HepG2 (cell line): ENCODE results near the gene TMEM80. TPM values are rescaled to one million over a fixed set of nuclear protein-coding genes. Genes with fewer than 3 reads are reported as not detected.

Source experiments
- AGO1 ChIP-seq: fragments of 200-400 bp; formaldehyde crosslinking; IDR thresholded peaks from 2 replicates; pipeline ENCODE4 v1.6.1; 2017; ENCODE audit warnings: mild to moderate bottlenecking, low read depth, low read length, moderate library complexity; ENCODE audit not compliant: poor library complexity, severe bottlenecking
- BHLHE40 ChIP-seq: IDR thresholded peaks from 2 replicates; pipeline ENCODE4 v1.6.1; 2011; ENCODE audit warnings: low read length, improper control_type of control experiment
- CBX2 ChIP-seq, 2 experiments: fragments of 200-600 bp in 1 of 2; sonication (generic); formaldehyde crosslinking in 1 of 2; IDR thresholded peaks; 2 replicates each; pipeline versions ENCODE4 v1.7.0 to v1.8.1; 2018 to 2022; ENCODE audit warnings: low read depth in 2 of 2, low read length in 1 of 2, mild to moderate bottlenecking in 1 of 2, missing genetic modification reagents in 1 of 2
- ERF ChIP-seq: IDR thresholded peaks from 2 replicates; pipeline ENCODE4 v1.6.1; 2018; ENCODE audit warnings: missing biosample characterization, missing genetic modification reagents
- KIAA2018 ChIP-seq: sonication (generic); formaldehyde crosslinking; IDR thresholded peaks from 2 replicates; pipeline ENCODE4 v1.5.0; 2020; ENCODE audit warnings: mild to moderate bottlenecking, missing genetic modification reagents, borderline replicate concordance
- NONO ChIP-seq, 2 experiments: fragments of 450-650 bp in 1 of 2; sonication (generic) in 1 of 2; formaldehyde crosslinking in 1 of 2; IDR thresholded peaks in 1 of 2; conservative IDR thresholded peaks in 1 of 2; 2 replicates each; pipeline versions ENCODE4 v1.6.1 to v1.8.0; 2017 to 2022; ENCODE audit warnings: mild to moderate bottlenecking in 1 of 2, missing genetic modification reagents in 1 of 2, moderate library complexity in 1 of 2
- TEAD3 ChIP-seq: optimal IDR thresholded peaks from 2 replicates; pipeline ENCODE3; 2016; ENCODE audit warnings: borderline replicate concordance
- TMF1 ChIP-seq: sonication (generic); formaldehyde crosslinking; IDR thresholded peaks from 2 replicates; pipeline ENCODE4 v1.8.1; 2022; ENCODE audit warnings: low read depth, missing genetic modification reagents
- ZC3H13 ChIP-seq: sonication (generic); formaldehyde crosslinking; IDR thresholded peaks from 2 replicates; pipeline ENCODE4 v1.8.1; 2023; ENCODE audit warnings: mild to moderate bottlenecking, missing genetic modification reagents, moderate library complexity
- ZFP37 ChIP-seq: sonication (generic); formaldehyde crosslinking; IDR thresholded peaks from 2 replicates; pipeline ENCODE4 v1.4.0; 2020; ENCODE audit warnings: missing genetic modification reagents, borderline replicate concordance
- ZNF407 ChIP-seq: sonication (generic); formaldehyde crosslinking; IDR thresholded peaks from one replicate; pipeline ENCODE4 v1.5.1; 2020; ENCODE audit warnings: mild to moderate bottlenecking, missing genetic modification reagents; ENCODE audit errors: not compliant biosample characterization
- ZNF619 ChIP-seq: sonication (generic); formaldehyde crosslinking; IDR thresholded peaks from 2 replicates; pipeline ENCODE4 v1.4.0; 2020; ENCODE audit warnings: mild to moderate bottlenecking, missing genetic modification reagents
- polyA plus RNA-seq, 8 experiments: library from polyadenylated mRNA; depleted of rRNA in 3 of 8; stranded (reverse) in 7 of 8; unstranded in 1 of 8; fragments of >200 nt; fragmentation: Illumina TruSeq in 4 of 8; extraction: Trizol in 4 of 8; gene quantifications; 2 replicates each; pipeline versions ENCODE4 v1.2.1 to v1.2.3, GENCODE V29; 2011 to 2016; ENCODE audit warnings: low read depth in 4 of 8, missing spikeins in 1 of 8, mixed read lengths in 1 of 8; ENCODE audit not compliant: insufficient read depth in 1 of 8
- total RNA-seq, 5 experiments: library from RNA; depleted of rRNA; stranded (reverse); fragments of >200 nt; fragmentation: Illumina TruSeq; extraction: Trizol; gene quantifications; 2 replicates each; pipeline ENCODE4 v1.2.3, GENCODE V29; 2016; ENCODE audit warnings: low read depth in 1 of 5

Gene TMEM80
- total and polyA plus RNA-seq, 2 of the 13 experiments (the other 11 are each of a cell fraction or from before 2014, with no cell fraction given) = 5.6 to 17.1 TPM

GRCh38 chr11:707817-708420, 12.3 kb downstream of the TMEM80 start (continued):
- TF ChIP-seq ZNF407 (peak; percentile 49), ZFP37 (CRISPR knock-in tag) (0 out of 2 replicates have a peak, but pooled peaks have one; percentile 6), AGO1 (peak; percentile 22), ZC3H13 (CRISPR knock-in tag) (peak; percentile 45; the same call in 1 of the 2 replicates), KIAA2018 (CRISPR knock-in tag) (0 out of 2 replicates have a peak, but pooled peaks have one; percentile 65), ERF (CRISPR knock-in tag) (no peak), CBX2 (IDR thresholded peaks at IDR 0.05; ENCODE audit: low read depth, low read length) (no peak), CBX2 (CRISPR knock-in tag; IDR thresholded peaks at IDR 0.05; ENCODE audit: low read depth) (no peak), TEAD3 (CRISPR knock-in tag) (peak; percentile 88), NONO (IDR thresholded peaks at IDR 0.05) (no peak), NONO (CRISPR knock-in tag; conservative IDR thresholded peaks at IDR 0.05) (peak; percentile 67), BHLHE40 (peak; percentile 88), TMF1 (CRISPR knock-in tag) (peak; percentile 56; the same call in 1 of the 2 replicates), ZNF619 (no peak)
